HG03175 (cell line): ENCODE data around the gene CUZD1.

Experiments
- ATAC-seq: cut with Tn5 transposase; IDR thresholded peaks from one replicate; pipeline ENCODE4 v1.9.1; 2021; ENCODE audit warnings: mild to moderate bottlenecking, moderate library complexity; ENCODE audit not compliant: unreplicated experiment

CUZD1 gene

DNA sequence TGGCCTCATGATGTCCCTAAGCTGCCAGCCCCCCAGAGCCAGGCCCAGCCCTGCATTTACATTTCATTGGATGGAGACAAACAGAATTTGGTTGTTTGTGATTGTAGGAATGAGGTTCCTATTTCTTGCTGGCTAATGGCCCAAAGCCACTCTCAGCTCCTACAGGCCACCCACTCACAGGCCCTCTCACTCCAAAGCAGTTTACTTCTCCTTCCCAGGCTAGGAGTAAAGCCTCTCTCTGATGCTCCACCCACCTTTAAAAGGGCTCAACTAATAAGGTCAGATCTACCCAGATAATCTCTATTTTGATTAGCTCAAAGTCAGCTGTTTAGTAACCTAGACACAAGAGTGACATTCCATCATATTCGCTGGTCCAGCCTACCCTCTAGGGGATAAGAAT, 11.2 kb upstream of the CUZD1 start:
- ATAC-seq = no peak

DNA sequence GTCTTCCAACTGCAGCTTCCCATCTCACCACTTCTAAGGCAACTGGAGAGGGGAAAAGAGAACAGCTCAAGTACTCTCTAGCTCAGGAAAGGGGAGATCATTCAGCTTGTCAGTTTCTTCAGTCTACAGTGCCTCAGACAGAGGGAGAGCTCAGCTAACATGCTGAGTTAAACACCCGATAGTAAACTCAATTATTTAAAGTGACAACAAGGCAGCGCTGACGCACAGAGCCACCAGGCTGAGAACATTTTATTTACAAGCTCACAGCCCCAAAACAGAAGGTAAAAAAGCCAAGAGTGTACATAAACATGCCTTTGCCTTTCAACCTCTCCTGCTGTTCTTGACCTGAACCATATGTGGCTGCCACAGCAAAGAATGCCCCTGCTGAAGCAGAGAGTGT, 10.1 kb upstream of the CUZD1 start:
- ATAC-seq = no peak

DNA sequence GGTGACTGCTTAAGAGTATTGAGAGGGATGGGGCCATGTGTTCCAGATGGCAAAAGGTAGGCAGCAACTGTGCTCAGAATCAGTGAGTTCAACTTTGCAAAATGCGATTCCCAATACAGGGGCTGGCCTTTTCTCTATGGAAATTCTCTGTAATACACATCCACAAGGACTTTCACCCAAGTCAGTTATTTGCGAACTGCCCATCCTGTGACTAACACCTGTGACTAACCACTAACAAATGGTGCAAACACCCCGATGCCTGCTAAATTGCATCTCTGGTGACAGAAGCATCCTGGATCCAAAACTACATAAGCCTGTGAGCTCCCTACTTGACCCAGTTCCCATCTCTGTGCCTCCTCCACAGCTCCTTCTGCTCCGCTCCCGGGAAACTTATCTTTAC, 9.0 kb upstream of the CUZD1 start:
- no peak for ATAC-seq

DNA sequence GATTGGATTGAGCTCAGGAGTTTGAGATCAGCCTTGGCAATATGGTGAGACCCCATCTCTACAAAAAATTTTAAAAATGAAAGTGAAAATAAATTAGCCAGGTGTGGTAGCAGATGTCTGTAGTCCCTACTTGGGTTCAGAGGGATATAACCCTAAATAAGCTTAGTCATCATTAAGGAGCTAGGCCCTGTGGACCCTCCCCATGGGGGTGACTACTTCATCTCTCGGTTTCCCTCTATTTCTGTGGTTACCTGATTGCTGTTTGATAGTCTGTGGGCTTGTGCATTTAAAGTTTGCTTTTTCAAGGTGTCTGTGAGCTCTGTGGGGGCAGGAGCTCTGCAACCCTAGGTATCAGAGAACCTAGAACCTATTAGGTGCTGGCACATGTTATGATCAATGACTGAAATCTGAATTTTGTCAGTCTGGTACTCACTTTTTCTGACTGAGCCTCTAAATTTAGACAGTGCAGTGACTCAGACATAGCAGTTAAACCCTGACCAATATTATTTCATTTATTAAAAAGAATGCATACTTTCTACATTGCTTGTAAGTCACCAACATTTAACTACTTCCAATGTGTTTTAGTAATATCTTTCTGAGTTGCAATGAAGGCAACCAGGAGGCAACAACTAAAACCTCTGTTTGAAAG, 8.1 kb upstream of the CUZD1 start:
- ATAC-seq = no peak

DNA sequence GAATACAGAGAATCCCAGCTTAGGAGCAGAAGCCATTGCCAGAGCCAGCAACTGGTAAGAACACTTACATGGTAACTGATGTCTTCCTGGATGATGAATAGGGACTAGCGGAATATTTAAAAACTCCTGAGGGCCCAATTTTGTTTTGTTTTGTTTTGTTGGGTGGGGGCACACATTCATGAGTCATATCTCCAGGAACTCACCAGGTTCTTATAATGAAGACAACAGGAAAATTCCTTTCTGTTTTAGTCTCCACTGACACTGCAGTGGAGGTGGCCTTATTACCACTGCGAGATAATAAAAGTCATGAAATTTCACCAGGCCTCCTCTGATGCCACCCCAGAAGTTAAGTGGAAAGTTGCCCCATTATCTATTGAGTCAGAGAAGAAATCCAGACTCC, 6.6 kb upstream of the CUZD1 start:
- ATAC-seq = no peak

DNA sequence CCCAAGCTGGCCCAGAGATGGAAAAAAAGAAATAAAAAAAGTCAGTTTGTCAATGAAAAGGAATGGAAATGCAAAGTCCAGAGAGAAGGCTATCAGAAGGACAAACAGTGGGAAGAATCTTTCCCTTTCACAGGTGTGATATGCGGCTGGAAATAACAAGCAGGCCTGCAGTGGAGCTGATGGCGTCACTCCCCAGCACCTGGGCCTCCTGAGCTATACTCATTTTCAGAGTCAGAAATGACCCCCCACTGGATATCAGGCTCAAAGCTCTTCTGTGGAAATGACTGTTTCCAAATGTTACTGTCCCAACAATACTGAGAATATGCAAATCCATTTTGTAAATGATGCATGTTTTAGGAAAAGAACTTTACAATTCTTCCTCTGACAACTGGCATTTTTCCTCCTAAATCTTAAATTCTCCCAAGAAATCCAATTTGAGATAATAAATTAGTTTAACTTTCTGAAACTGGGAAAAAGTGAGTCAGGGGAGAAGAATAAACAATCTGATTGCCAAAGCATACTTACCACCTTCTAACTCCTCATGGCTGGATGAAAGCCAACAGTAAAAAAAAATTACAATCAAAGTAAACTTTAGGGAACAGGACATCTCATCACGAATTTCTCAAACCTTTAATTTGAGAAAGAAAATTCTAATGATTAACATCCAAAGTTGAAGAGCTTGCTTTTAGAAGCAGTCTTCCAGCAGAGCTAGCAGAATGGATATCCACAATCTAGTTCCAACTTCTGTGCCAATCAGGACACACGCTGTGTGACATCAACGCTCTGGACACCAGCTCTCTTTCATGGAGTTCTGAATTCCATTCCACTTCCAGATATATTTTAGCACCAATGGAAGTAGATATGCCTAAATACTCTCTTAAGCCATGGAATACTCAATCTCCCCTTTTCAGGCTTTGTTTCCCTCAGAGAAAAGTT, 5.3 kb upstream of the CUZD1 start:
- no peak for ATAC-seq

DNA sequence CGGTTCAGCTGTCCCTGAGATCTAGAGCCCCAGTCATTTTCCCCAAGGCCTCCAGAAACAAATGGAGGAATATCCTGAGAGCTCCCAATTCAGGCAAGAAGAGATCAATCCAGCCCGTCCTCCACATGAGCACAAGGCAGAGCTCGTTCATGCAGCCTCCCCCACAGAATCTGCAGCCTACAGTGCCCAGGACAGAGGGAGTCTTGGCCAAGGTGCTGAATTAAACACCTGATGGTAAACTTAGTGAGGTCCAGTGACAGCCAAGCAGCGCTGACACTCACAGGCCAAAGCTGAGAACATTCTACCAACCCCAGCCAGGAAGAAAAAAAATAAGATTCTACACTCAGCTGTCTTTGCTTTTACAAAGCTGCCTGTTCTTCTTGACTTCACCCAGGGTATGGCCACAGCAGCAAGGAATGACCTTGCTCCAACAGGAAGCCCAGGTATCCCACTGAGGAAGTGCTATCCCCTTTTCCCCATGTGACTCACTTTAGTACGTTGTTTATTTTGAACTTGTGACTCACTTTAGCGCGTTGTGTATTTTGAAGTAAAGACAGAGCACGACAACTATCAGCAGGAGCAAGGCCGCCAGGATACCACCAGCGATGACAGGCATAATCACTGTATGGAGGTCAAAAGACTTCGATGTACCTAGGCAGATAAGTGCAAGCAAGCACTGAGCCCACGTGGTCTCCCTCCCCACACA, 4.4 kb upstream of the CUZD1 start:
- ATAC-seq = no peak

DNA sequence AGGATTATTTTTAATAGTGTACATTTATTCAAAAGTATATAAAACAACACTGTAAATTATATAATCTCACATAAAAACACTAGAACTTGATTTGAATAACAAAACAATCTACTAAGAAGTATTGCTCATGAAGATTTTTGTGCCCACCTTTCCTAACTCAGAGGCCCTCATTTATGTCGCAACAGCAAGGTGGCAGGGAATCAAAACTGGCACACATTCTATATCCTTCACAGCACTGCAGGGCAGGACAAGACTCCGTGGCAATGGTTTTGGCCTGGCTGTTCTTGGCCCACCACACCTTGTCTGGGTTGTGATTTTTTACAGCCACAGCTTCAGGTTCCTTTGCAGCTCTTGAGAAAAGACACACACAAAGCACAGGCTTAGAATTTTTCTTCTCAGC, 3.4 kb upstream of the CUZD1 start:
- ATAC-seq = no peak

DNA sequence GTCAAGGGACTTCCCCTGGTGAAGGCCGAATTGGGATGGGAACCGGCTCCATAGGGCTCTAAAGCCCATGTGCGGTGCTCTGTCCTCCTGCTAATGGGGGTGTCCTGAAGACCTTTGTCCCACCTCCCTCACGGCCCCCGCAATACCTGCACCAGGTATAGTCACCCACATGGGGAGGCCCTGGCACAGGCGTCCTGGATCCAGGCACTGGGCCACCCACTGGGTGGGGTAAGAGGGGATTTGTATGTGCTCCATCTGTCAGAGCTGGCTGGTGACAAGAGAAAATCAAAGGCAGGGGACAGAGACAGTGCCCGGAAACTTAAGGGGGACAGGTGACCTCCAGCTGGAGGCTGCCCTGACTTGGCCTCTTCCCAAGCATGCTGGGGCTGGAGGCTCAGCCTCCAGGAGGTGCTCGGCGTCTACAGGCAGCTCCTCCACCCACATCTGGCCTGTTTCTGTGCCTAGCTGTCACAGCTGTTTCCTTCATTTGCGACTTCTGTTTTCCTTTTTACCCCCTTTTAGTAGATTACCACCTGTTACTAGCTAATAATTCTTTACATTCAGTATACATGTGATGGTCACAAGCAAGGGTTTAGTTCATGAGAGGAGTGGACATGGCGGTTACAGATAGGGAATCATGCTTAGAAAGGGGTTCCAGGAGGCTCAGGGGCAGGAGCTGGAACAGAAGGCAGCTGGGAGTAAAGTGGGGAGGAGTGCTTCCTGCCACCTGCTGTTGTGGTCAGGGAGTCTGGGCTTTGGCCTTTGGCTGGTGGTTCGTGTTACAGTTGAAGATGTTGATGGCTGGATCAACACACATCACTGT, 2.3 kb upstream of the CUZD1 start:
- no peak for ATAC-seq

DNA sequence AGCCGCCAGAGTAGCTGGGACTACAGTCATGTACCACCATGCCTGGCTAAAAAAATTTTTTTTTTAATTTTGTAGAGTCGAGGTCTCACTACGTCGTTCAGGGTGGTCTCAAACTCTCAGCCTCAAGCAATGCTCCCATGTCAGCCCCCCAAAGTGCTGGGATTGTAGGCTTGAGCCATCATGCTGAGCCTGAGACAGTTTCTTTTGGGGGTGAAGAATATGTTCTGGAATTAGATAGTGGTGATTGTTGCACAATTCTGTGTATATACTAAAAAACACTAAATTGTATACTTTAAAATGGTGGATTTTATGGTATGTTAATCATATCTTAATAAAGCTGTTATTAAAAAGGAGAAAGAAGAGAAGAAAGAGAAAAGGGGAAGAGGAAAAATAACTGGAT, 1.5 kb downstream of the CUZD1 start:
- ATAC-seq = no peak

DNA sequence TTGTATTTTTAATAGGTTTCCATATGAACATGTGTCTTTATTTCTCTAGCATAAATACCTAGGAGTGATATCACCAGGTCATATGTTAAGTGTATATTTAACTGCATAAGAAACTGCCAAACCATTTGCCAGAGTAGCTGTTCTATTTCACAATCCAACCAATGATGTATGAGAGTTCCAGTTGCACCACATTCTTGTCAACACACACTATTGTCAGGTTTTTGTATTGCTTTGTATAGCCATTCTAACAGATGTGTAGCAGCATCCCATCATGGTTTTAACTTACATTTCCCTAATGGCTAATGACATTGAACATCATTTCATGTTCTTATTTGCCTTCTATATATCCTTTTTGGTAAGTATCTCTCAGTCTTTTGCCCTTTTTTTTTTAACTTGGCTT, 4.1 kb downstream of the CUZD1 start:
- ATAC-seq = no peak

DNA sequence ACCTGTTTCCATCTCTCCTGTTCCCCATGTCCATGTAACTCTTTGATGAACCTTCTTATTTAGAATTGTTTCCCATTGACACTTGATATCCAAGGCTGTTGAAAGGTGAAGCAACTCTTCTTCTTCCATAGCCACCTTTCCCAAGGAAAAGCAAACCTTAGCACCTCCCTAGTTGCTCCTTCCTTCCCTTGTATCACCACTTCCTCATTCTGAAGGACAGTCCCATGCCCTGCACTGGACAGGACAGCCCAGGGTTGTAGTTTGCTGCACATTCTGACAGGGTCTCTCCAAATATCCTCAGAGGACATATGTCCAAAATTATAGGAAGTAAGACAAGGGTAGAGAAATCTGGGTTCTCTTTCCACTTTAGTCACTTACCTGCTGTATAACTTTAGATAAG, 6.2 kb downstream of the CUZD1 start:
- no peak for ATAC-seq

DNA sequence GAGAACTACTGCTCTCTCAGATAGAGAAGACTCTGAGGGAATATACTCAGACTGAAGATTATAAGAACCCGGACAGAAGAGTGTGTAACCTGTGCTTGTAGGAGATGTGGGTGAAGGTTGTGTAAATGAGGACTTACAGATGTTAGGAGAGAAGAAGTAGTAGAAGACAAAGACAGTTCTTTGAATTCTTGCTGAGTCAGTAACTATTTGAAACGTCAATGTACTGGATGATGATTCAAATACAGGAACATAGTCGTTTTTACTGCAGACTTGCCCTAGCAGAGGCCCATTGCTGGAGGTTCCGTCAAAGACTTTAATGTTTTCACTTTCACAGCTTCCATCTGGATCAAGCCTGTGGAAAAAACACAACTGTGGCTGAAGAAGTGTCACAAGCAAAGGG, 6.8 kb downstream of the CUZD1 start:
- ATAC-seq = no peak

DNA sequence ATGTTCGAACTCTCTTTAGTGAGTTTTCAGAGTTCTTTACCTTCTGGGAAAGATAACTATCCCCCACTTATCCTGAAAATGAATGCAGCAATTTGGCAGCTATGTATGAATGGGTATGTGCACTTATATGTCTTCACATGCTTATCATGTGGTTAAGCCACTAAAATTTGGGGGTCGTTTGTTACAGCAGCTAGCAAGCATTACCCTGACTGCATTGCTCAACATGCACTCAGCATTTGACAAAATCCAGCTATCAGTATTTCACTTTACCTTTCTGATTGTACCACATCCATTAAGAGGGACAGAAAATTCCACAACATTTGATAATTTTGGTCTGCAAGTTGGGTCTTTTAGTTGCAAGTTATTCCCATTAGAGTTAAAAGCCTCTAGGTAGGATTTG, 9.7 kb downstream of the CUZD1 start:
- ATAC-seq = no peak

DNA sequence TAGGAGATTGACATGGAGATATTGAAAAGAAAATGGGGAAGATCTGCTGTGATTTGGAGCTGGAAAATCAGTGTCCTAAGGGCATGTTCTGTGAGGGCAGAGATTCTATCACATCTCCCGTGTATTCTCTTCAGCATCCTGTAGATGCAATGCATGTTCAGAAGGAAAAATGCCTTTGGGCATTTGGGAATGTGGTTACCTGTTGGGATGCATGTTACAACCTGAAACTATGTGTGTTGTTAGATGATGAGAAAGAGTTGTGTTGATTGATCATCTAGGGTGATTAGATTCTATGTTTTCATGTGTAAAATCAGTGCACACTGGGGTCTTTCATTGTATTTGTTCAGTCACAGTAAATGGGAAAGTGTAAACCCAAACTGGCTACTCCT, 14.7 kb downstream of the CUZD1 start:
- ATAC-seq = no peak

DNA sequence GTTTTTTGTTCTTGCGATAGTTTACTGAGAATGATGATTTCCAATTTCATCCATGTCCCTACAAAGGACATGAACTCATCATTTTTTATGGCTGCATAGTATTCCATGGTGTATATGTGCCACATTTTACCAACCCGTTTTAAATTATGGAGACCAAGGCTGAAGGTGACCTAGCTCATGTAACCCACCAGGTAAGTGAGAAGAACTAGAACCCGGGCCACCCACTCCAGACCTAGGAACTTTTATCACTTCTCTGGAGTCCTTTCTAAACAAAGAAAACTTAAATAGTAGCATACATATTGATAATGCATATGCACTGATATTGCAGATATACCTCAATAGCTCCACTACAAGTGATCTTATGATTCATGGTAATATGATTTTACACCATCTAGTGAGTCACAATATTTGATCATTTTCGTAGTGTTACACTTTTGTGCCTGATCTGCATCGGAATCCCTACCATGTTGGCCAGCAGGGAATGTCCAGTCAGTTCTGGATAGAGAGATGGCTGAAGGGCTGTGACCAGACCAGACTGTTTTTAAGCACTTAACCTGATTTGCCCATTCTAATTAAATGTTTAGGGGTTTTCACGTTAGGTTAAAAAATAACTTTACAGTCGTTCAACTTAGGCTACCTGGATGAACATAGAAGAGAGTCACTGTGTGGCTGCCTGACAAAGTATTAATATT, 15.2 kb downstream of the CUZD1 start:
- no peak for ATAC-seq

DNA sequence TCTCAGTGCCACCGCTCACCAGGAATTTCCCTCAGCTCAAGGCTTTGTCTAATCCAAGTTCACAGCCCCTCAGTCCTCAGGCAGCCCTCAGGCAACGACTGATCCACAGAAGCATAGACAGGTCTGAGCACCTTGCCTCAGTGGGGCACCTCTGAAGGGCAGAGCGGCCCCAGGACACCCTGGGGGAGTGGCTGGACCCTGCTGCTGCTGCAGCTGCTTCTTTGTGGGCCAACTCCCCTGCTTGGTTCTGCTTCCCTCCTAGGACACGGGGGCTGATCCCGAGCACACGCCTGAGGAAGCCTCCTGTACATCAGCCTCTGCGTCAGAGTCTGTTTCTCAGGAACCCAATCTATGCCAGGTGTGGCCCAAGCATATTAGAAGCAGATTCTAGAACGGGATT, 16.2 kb downstream of the CUZD1 start:
- ATAC-seq = no peak

DNA sequence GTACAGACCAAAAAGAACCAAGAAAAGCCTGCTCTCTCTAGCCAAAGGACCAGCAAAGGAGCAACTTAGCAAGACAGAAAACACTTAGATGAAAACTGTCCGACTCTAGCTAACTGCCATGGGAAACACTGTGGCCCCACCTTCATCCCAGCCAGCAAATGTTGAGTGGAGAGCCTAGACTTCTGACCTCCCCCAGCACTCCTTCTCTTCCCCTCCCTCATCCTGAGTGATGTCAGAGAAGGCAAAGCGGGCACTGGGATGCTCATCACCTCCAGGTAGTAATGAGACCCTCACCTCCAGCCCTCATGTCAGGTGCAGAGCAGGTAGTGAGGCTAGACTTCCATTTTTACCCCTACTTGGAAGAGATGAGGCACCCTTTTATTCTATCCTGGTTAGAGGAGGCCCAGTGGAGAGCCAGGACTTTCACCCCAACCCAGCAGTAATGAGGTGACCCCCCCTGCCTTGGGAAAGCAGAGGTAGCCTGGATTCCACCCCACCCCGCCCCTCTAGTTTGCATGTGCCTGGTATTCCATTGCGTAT, 16.9 kb downstream of the CUZD1 start:
- ATAC-seq = no peak

DNA sequence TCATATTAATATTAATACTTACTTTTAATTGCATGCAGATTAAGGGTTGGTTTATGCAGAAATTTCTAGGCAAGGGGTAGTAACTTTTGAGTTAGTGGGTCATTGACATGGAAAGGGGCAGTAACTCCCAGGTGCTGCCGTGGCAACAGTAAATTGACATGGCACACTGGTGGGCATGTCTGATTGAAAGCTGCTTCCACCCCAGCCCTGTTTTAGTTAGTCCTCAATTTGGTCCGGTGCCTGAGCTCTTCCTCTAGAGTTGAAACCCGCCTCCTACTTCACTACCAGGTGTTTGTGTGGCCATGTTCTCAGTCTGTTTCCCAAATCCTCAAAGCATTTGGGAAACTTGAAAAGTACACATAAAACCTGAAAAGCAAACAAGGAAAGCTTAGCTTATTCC, 18.4 kb downstream of the CUZD1 start:
- ATAC-seq = no peak

DNA sequence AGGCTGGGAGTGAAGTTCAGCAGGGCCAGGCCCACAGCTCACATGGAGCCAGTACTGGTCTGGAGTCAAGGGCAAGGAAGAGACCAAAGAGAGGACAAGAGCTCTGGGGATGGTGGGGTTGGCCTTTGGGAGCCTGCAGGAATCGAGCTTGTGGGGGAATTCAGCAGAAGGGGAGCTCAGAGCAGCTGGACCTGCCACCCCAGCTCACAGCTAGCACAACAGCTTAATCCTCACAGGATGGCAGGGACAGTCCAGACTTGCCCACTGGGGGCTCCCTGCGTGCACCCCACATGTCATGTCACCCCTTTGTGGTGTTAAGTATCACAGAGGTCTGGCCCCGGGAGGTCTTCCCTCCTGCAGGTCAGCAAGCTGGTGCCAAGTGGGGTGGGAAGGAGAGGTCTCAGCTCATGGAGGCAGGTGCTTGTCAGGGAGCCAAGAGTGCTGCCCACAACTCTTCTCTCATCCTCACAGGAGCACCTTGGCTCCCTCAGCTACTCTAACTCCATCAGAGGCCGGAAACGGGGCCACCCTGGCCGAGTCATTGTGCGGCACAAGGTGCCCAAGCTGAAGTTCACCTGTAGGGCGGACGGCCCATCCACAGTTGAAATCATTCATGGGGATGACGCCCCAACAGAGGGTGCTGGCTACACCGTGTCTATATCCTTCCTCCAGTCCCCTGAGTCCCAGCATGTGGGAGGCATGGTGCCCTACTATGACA, 22.5 kb downstream of the CUZD1 start:
- no peak for ATAC-seq
